ENCODE results near the gene MST1R.

Gene MST1R

GRCh38 chr3:49872801-49873281 is 30.8 kb downstream of the MST1R start:
- TF ChIP-seq, protein P1, sequence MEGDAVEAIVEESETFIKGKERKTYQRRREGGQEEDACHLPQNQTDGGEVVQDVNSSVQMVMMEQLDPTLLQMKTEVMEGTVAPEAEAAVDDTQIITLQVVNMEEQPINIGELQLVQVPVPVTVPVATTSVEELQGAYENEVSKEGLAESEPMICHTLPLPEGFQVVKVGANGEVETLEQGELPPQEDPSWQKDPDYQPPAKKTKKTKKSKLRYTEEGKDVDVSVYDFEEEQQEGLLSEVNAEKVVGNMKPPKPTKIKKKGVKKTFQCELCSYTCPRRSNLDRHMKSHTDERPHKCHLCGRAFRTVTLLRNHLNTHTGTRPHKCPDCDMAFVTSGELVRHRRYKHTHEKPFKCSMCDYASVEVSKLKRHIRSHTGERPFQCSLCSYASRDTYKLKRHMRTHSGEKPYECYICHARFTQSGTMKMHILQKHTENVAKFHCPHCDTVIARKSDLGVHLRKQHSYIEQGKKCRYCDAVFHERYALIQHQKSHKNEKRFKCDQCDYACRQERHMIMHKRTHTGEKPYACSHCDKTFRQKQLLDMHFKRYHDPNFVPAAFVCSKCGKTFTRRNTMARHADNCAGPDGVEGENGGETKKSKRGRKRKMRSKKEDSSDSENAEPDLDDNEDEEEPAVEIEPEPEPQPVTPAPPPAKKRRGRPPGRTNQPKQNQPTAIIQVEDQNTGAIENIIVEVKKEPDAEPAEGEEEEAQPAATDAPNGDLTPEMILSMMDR (IDR thresholded peaks at IDR 0.05; ENCODE audit: control extremely low read depth, extremely low read depth, low read depth, missing control alignments) = no peak
- no peak for DNase-seq (ENCODE audit: extremely low spot score)
- ChIA-PET CTCF (interaction anchor here (1.1 to 1.3 kb wide), 5 partner anchors 8 to 47 kb away, joined by 3 read pairs; no protein-coding TSS in a partner anchor), POLR2A (no interaction called here)

GRCh38 chr3:49871531-49872153 is 32.0 kb downstream of the MST1R start:
- ChIA-PET CTCF (interaction anchor here (0.7 to 1.3 kb wide), 4 partner anchors 7 to 33 kb away, joined by 3 to 5 read pairs (median 3); no protein-coding TSS in a partner anchor), POLR2A (no interaction called here)
- no peak for DNase-seq (ENCODE audit: extremely low spot score)

DNA sequence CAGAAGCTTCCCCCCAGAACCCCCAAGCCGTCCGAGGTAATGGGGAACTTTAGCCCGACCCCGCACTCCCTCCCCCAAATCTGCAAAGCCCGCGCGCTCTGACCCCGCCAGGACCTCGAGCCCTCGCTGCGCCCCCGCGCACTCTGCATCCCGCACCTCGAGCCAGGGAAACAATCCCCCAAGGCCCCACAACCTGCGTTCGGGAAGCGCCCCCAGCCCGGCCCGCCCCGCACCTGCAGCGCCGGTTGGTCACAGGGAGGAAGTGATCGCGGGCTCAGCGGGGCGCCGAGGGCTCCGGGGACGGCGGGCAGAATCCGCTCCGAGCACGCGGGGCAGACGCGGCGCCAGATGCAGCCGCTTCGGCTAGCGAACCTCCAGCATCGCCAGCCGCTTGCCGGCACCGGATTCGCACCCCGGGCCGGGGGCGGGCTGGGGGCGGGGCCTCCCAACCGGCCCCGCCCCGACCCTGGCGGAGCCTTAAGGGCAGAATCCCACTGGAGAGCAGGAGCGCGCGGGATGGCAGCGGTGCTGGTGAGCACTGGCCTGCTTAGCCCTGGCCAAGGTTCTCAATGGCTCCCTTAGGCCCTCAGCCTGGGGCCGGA is 34.0 kb downstream of the MST1R start, which contains the start of gene CAMKV:
TSS of gene CAMKV (minus strand) at position 382 of the 602 bp plus-strand sequence. CDS start 7,518 bp downstream, outside the sequence.
- POLR2A ChIA-PET = no interaction called here
- peak; percentile 41 for DNase-seq (ENCODE audit: extremely low spot score)
- CTCF ChIA-PET = interaction anchor here (0.7 to 1.3 kb wide), 3 partner anchors 10 to 70 kb away, joined by 3 to 4 read pairs (median 3); partner anchors contain the start of gene CDHR4
- TF ChIP-seq, protein P1 (IDR thresholded peaks at IDR 0.05; ENCODE audit: control extremely low read depth, extremely low read depth, low read depth, missing control alignments) = no peak

More at GRCh38 chr3:49871531-49872153, 32.0 kb downstream of the MST1R start:
- TF ChIP-seq, protein P1 (IDR thresholded peaks at IDR 0.05; ENCODE audit: control extremely low read depth, extremely low read depth, low read depth, missing control alignments) = no peak

- ChIA-PET CTCF (interaction anchor here (0.7 to 3.4 kb wide), 4 partner anchors 12 to 69 kb away, joined by 3 to 9 read pairs (median 4); partner anchors contain the start of gene CDHR4), POLR2A (no interaction called here)
- TF ChIP-seq, protein P1 (IDR thresholded peaks at IDR 0.05; ENCODE audit: control extremely low read depth, extremely low read depth, low read depth, missing control alignments) = no peak
- DNase-seq (ENCODE audit: extremely low spot score) = no peak
These were observed 34.7 kb downstream of the MST1R start for GRCh38 chr3:49868862-49869466.

DNA sequence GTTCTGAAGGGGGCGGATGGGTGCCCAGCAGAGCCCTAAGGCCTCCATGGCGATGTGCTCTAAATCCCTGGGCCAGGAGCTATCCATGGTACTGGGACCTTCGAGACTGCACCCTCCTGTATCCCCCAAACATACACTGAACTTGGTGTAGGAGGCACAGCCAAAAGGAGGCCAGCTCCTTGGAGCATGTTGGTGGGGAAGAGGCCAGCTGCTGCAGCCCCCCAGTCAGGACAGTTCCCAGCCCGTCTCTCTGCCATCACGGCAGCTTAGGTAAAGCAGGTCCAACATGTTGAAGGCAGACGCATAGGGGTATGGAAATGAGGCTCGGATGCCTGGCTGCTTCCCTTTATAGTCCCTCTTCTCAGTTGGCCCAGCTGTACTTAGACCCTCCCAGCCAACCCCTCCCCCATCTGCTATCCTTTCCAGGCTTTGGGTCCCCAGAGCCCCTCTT is 35.8 kb downstream of the MST1R start:
- TF ChIP-seq, protein P1 (IDR thresholded peaks at IDR 0.05; ENCODE audit: control extremely low read depth, extremely low read depth, low read depth, missing control alignments) = no peak
- peak; percentile 49 for DNase-seq (ENCODE audit: extremely low spot score)
- POLR2A ChIA-PET = no interaction called here
- CTCF ChIA-PET = interaction anchor here (1.3 to 3.4 kb wide), 3 partner anchors 11 to 29 kb away, joined by 3 to 9 read pairs (median 4); partner anchors contain the start of gene TRAIP

DNA sequence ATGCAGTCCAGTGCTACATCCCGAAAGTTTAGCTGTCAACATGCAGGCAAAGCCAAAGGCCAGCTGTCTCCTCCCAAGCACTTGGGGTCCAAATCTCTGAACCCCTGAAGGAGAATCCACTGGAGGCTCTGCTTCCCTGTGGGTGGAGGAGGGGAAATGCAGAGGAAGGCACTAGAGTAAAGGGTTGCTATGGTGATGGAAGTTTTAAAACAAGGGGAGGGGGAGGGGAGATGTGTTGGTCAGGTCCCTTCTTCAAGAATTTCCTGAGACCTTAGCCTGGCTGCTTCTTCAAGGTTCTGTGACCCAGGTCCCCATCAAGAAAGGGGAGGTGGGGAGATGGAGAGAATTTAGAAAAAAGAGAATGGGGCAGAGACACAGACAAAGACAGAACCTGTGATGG is 36.3 kb downstream of the MST1R start:
- POLR2A ChIA-PET = no interaction called here
- TF ChIP-seq, protein P1 (IDR thresholded peaks at IDR 0.05; ENCODE audit: control extremely low read depth, extremely low read depth, low read depth, missing control alignments) = no peak
- DNase-seq (ENCODE audit: extremely low spot score) = no peak
- CTCF ChIA-PET = interaction anchor here (0.7 to 3.4 kb wide), 4 partner anchors 8 to 31 kb away, joined by 3 to 9 read pairs (median 4); partner anchors contain the start of gene TRAIP
